Measurements from ENCODE around the gene CCDC9. TPM values are rescaled to one million over a fixed set of nuclear protein-coding genes. Genes with fewer than 3 reads are reported as not detected.

CCDC9 gene
- total RNA-seq, 1 donor from 2014 or later, result 26.1 TPM

GRCh38 chr19:47221080-47221841 is 35.1 kb upstream of the CCDC9 start:
- Mint-ChIP-seq H3K27ac (ENCODE audit: unreplicated experiment) (no peak overlapping the region), H3K36me3 (ENCODE audit: low read depth) (no peaks in the 10 kb centered on the region), H3K4me3 (no peak overlapping the region), H3K4me1 (peaks cover 20% of the 10 kb centered on the region), H3K9me3 (no peaks in the 10 kb centered on the region), H3K27me3 (ENCODE audit: low read depth) (peaks cover 4% of the 10 kb centered on the region)
- DNase-seq (ENCODE audit: low read depth, low spot score), result no peak
- TF ChIP-seq CTCF (conservative IDR thresholded peaks at IDR 0.05), result no peak

- Mint-ChIP-seq H3K4me3 (no peak overlapping the region), H3K4me1 (peaks cover 24% of the 10 kb centered on the region), H3K9me3 (no peaks in the 10 kb centered on the region), H3K27me3 (ENCODE audit: low read depth) (peaks cover 4% of the 10 kb centered on the region), H3K27ac (ENCODE audit: unreplicated experiment) (no peak overlapping the region), H3K36me3 (ENCODE audit: low read depth) (no peaks in the 10 kb centered on the region)
- no peak for DNase-seq (ENCODE audit: low read depth, low spot score)
- no peak for TF ChIP-seq CTCF (conservative IDR thresholded peaks at IDR 0.05)
These were observed 34.4 kb upstream of the CCDC9 start for GRCh38 chr19:47221890-47222289.

GRCh38 chr19:47225746-47226425 is 30.4 kb upstream of the CCDC9 start:
- peak overlapping the region; percentile 90 for H3K27ac Mint-ChIP-seq (ENCODE audit: unreplicated experiment)
- H3K27me3 Mint-ChIP-seq (ENCODE audit: low read depth), result peaks cover 9% of the 10 kb centered on the region
- H3K9me3 Mint-ChIP-seq, result no peaks in the 10 kb centered on the region
- peak overlapping the region; percentile 82 for H3K4me3 Mint-ChIP-seq
- peak; percentile 53 for TF ChIP-seq CTCF (conservative IDR thresholded peaks at IDR 0.05)
- peak; percentile 87 for DNase-seq (ENCODE audit: low read depth, low spot score)
- peaks cover 25% of the 10 kb centered on the region for H3K4me1 Mint-ChIP-seq
- no peaks in the 10 kb centered on the region for H3K36me3 Mint-ChIP-seq (ENCODE audit: low read depth)

GRCh38 chr19:47226426-47227351 is 29.6 kb upstream of the CCDC9 start:
- no peak for TF ChIP-seq CTCF (conservative IDR thresholded peaks at IDR 0.05)
- H3K4me1 Mint-ChIP-seq, result peaks cover 29% of the 10 kb centered on the region
- H3K4me3 Mint-ChIP-seq, result peak overlapping the region; percentile 93
- H3K9me3 Mint-ChIP-seq, result no peaks in the 10 kb centered on the region
- no peak for DNase-seq (ENCODE audit: low read depth, low spot score)
- peaks cover 9% of the 10 kb centered on the region for H3K27me3 Mint-ChIP-seq (ENCODE audit: low read depth)
- peak overlapping the region; percentile 90 for H3K27ac Mint-ChIP-seq (ENCODE audit: unreplicated experiment)
- H3K36me3 Mint-ChIP-seq (ENCODE audit: low read depth), result no peaks in the 10 kb centered on the region

Data from neural crest cell (in vitro differentiated cells).